H1 (cell line): ENCODE data around the gene IFI30. TPM values are rescaled to one million over a fixed set of nuclear protein-coding genes. Genes with fewer than 3 reads are reported as not detected.
A peak's percentile ranks its signal among the peaks of the same experiment; 100 is the strongest.

Experiments used
- CTCF ChIA-PET: fragments of 300-600 bp; sonication (Branson Sonifier 250); formaldehyde crosslinking; loops from one replicate; lab custom pipeline; 2021; ENCODE audit not compliant: partially characterized antibody; lab: Charles Lee
- POLR2A ChIA-PET: fragments of 300-600 bp; sonication (Branson Sonifier 250); formaldehyde crosslinking; loops from one replicate; lab custom pipeline; 2021; ENCODE audit warnings: inconsistent platforms; ENCODE audit not compliant: partially characterized antibody; lab: Charles Lee
- DNase-seq, 2 experiments: peaks; one replicate each; pipeline versions ENCODE4 v3.0.0 to v3.0.0-alpha.2; 2010 to 2022; ENCODE audit warnings: low spot score in 2 of 2, low read depth in 1 of 2, mixed read lengths in 1 of 2
- FAIRE-seq: peaks from 2 replicates; lab custom pipeline; 2011; peaks lifted over from hg19 to GRCh38; lab: Jason Lieb, UNC
- H2AFZ ChIP-seq: 2 replicates; pipeline ENCODE4 v1.8.1; 2012; ENCODE audit warnings: low read length, inconsistent platforms
- H2AK5ac ChIP-seq: 2 replicates; pipeline ENCODE4 v1.6.1; 2013; ENCODE audit warnings: low read depth, low read length
- H2BK120ac ChIP-seq: replicated peaks from 2 replicates; pipeline ENCODE3; 2013; ENCODE audit warnings: low read depth, low read length, inconsistent platforms
- H2BK12ac ChIP-seq: 2 replicates; pipeline ENCODE4 v1.6.1; 2013; ENCODE audit warnings: low read depth, low read length
- H2BK15ac ChIP-seq: 2 replicates; pipeline ENCODE4 v1.6.1; 2013; ENCODE audit warnings: low read length
- H2BK20ac ChIP-seq: 2 replicates; pipeline ENCODE4 v1.6.1; 2013; ENCODE audit warnings: low read length
- H2BK5ac ChIP-seq: 2 replicates; pipeline ENCODE4 v1.6.1; 2013; ENCODE audit warnings: low read depth, low read length
- H3K14ac ChIP-seq: 2 replicates; pipeline ENCODE4 v1.6.1; 2013; ENCODE audit warnings: inconsistent platforms; ENCODE audit not compliant: insufficient read length
- H3K18ac ChIP-seq: 2 replicates; pipeline ENCODE4 v1.6.1; 2013; ENCODE audit warnings: low read length; ENCODE audit errors: extremely low read depth
- H3K23ac ChIP-seq: 2 replicates; pipeline ENCODE4 v1.6.1; 2013; ENCODE audit warnings: inconsistent platforms; ENCODE audit not compliant: insufficient read length
- H3K23me2 ChIP-seq: 2 replicates; pipeline ENCODE4 v1.6.1; 2013; ENCODE audit warnings: low read depth, low read length
- H3K27ac ChIP-seq: 2 replicates; pipeline ENCODE4 v1.6.1; 2011; ENCODE audit warnings: low read depth, low read length, inconsistent platforms
- H3K27me3 ChIP-seq, 4 experiments: replicated peaks in 1 of 4; 1 replicate in 1 of 4; 2 replicates in 3 of 4; pipeline versions ENCODE4 v1.6.1 to v1.8.1; 2011 to 2013; ENCODE audit warnings: low read length in 3 of 4, mild to moderate bottlenecking in 3 of 4, inconsistent platforms in 2 of 4, mixed read lengths in 2 of 4, moderate library complexity in 1 of 4; ENCODE audit not compliant: control insufficient read depth in 3 of 4, insufficient read depth in 3 of 4; ENCODE audit errors: extremely low read depth in 1 of 4
- H3K36me3 ChIP-seq, 4 experiments: 2 replicates each; pipeline versions ENCODE4 v1.6.1 to v1.8.1; 2011 to 2013; ENCODE audit warnings: mild to moderate bottlenecking in 4 of 4, low read length in 3 of 4, moderate library complexity in 2 of 4, control low read depth in 1 of 4, inconsistent platforms in 1 of 4; ENCODE audit not compliant: insufficient read depth in 4 of 4, control insufficient read depth in 2 of 4
- H3K4ac ChIP-seq: replicated peaks from 2 replicates; pipeline ENCODE3; 2013; ENCODE audit warnings: low read length, low read depth, mixed read lengths, inconsistent platforms; ENCODE audit not compliant: insufficient read length
- H3K4me1 ChIP-seq, 4 experiments: replicated peaks in 1 of 4; 1 replicate in 1 of 4; 2 replicates in 3 of 4; pipeline versions ENCODE4 v1.6.1 to v1.8.1; 2011 to 2013; ENCODE audit warnings: low read length in 3 of 4, inconsistent platforms in 2 of 4, mixed read lengths in 1 of 4; ENCODE audit not compliant: insufficient read depth in 4 of 4, control insufficient read depth in 3 of 4
- H3K4me2 ChIP-seq, 2 experiments: 2 replicates each; pipeline versions ENCODE4 v1.6.1 to v1.8.1; 2011 to 2013; ENCODE audit warnings: low read depth in 2 of 2, low read length in 2 of 2, control low read depth in 1 of 2, inconsistent platforms in 1 of 2, mild to moderate bottlenecking in 1 of 2; ENCODE audit not compliant: insufficient read depth in 1 of 2
- H3K4me3 ChIP-seq, 4 experiments: fragments of 200-600, 300-600 bp in 1 of 4; sonication (generic), shearing (Covaris generic), sonication (Bioruptor Twin) in 1 of 4; 2 replicates each; pipeline versions ENCODE4 v1.5.1 to v1.8.1; 2011 to 2016; ENCODE audit warnings: low read length in 4 of 4, low read depth in 3 of 4, control low read depth in 2 of 4, inconsistent platforms in 2 of 4, mild to moderate bottlenecking in 2 of 4, mixed read lengths in 1 of 4, moderate library complexity in 1 of 4; ENCODE audit not compliant: insufficient read depth in 2 of 4; ENCODE audit errors: extremely low read depth in 1 of 4
- H3K56ac ChIP-seq: replicated peaks from 2 replicates; pipeline ENCODE3; 2013; ENCODE audit warnings: low read depth, mild to moderate bottlenecking, mixed read lengths, low read length, inconsistent platforms; ENCODE audit not compliant: insufficient read length
- H3K79me1 ChIP-seq: 2 replicates; pipeline ENCODE4 v1.6.1; 2013; ENCODE audit warnings: low read depth, low read length, control low read depth
- H3K79me2 ChIP-seq, 2 experiments: 2 replicates each; pipeline versions ENCODE4 v1.6.1 to v1.8.1; 2012 to 2013; ENCODE audit warnings: low read length in 2 of 2, mild to moderate bottlenecking in 2 of 2, inconsistent platforms in 1 of 2; ENCODE audit not compliant: insufficient read depth in 2 of 2, control insufficient read depth in 1 of 2
- H3K9ac ChIP-seq, 4 experiments: replicated peaks in 1 of 4; 1 replicate in 1 of 4; 2 replicates in 3 of 4; pipeline versions ENCODE4 v1.6.1 to v1.8.1; 2011 to 2013; ENCODE audit warnings: low read depth in 3 of 4, low read length in 3 of 4, control low read depth in 2 of 4, mild to moderate bottlenecking in 2 of 4, moderate library complexity in 2 of 4, inconsistent platforms in 1 of 4; ENCODE audit errors: extremely low read depth in 1 of 4
- H3K9me3 ChIP-seq, 2 experiments: 2 replicates each; pipeline versions ENCODE4 v1.6.1 to v1.8.1; 2012 to 2013; ENCODE audit warnings: mild to moderate bottlenecking in 2 of 2, moderate library complexity in 2 of 2, control low read depth in 1 of 2, inconsistent platforms in 1 of 2, low read depth in 1 of 2, low read length in 1 of 2, mixed read lengths in 1 of 2; ENCODE audit not compliant: insufficient read depth in 2 of 2
- H4K20me1 ChIP-seq, 2 experiments: replicated peaks in 1 of 2; 2 replicates each; pipeline versions ENCODE3 to v1.8.1; 2011 to 2013; ENCODE audit warnings: inconsistent platforms in 2 of 2, low read length in 2 of 2, mild to moderate bottlenecking in 1 of 2; ENCODE audit not compliant: insufficient read depth in 2 of 2, control insufficient read depth in 1 of 2
- H4K5ac ChIP-seq: 2 replicates; pipeline ENCODE4 v1.6.1; 2013; ENCODE audit warnings: low read length, low read depth, mixed read lengths, inconsistent platforms; ENCODE audit not compliant: insufficient read length
- H4K8ac ChIP-seq: 2 replicates; pipeline ENCODE4 v1.8.0; 2013; ENCODE audit warnings: mild to moderate bottlenecking, moderate library complexity, low read length, inconsistent platforms; ENCODE audit not compliant: insufficient read depth; ENCODE audit errors: extremely low read depth
- H4K91ac ChIP-seq: replicated peaks from 2 replicates; pipeline ENCODE3; 2013; ENCODE audit warnings: low read length, mixed read lengths, inconsistent platforms; ENCODE audit not compliant: insufficient read length
- ATF3 ChIP-seq: IDR thresholded peaks from 2 replicates; pipeline ENCODE4 v1.6.1; 2011; ENCODE audit warnings: low read depth, mild to moderate bottlenecking, low read length; ENCODE audit not compliant: insufficient read depth
- CBX8 ChIP-seq: fragments of 300-800, 300-1000 bp; sonication (generic); IDR thresholded peaks from 2 replicates; pipeline ENCODE4 v1.7.1; 2016; ENCODE audit warnings: low read depth, low read length, borderline replicate concordance
- EGR1 ChIP-seq: IDR thresholded peaks from 2 replicates; pipeline ENCODE4 v1.6.1; 2011; ENCODE audit warnings: low read depth, low read length, borderline replicate concordance
- GTF2F1 ChIP-seq: IDR thresholded peaks from 2 replicates; pipeline ENCODE4 v1.6.1; 2012; ENCODE audit warnings: low read depth, low read length, improper control_type of control experiment, borderline replicate concordance
- KDM5A ChIP-seq: fragments of 200-600 bp; IDR thresholded peaks from 2 replicates; pipeline ENCODE4 v1.7.1; 2012; ENCODE audit warnings: mild to moderate bottlenecking, low read length, inconsistent platforms, mixed read lengths
- NANOG ChIP-seq: IDR thresholded peaks from 2 replicates; pipeline ENCODE4 v1.6.1; 2011; ENCODE audit warnings: low read length, low read depth, mild to moderate bottlenecking, inconsistent platforms; ENCODE audit not compliant: insufficient read depth, poor library complexity, severe bottlenecking
- SIRT6 ChIP-seq: IDR thresholded peaks from one replicate; pipeline ENCODE4 v1.7.1; 2012; ENCODE audit warnings: low read length, inconsistent platforms
- SRF ChIP-seq: IDR thresholded peaks from 2 replicates; pipeline ENCODE4 v1.6.1; 2011; ENCODE audit warnings: mild to moderate bottlenecking, low read depth, low read length, moderate library complexity
- TAF7 ChIP-seq: optimal IDR thresholded peaks from 2 replicates; pipeline ENCODE3; 2011; ENCODE audit warnings: low read depth, mild to moderate bottlenecking, inconsistent platforms, low read length, moderate library complexity, borderline replicate concordance
- USF2 ChIP-seq: IDR thresholded peaks from 2 replicates; pipeline ENCODE4 v1.6.1; 2011; ENCODE audit warnings: low read length, improper control_type of control experiment
- WGBS, 2 experiments: shearing (Covaris generic) in 1 of 2; methylation state at CpG; one replicate each; pipeline versions ENCODE4 v1.1.6 to v1.1.7; 2013 to 2015; ENCODE audit warnings: low lambda C conversion rate in 2 of 2, mixed read lengths in 2 of 2, inconsistent platforms in 1 of 2, low coverage in 1 of 2, missing lambda C conversion rate in 1 of 2; ENCODE audit not compliant: insufficient replicate concordance in 2 of 2, insufficient coverage in 1 of 2, insufficient read length in 1 of 2; ENCODE audit errors: extremely low coverage in 1 of 2, missing lambda C conversion rate in 1 of 2; 5-methylcytosine and 5-hydroxymethylcytosine counted together
- polyA plus RNA-seq, 7 experiments: library from polyadenylated mRNA; depleted of rRNA in 3 of 7; stranded (reverse) in 5 of 7; unstranded in 2 of 7; fragments of >200 nt in 5 of 7; fragments of 200-250 nt in 2 of 7; gene quantifications; 1 replicate in 5 of 7; 2 replicates in 1 of 7; 4 replicates in 1 of 7; pipeline versions ENCODE4 v1.2.1 to v1.2.3, GENCODE V29; 2011 to 2013; ENCODE audit warnings: missing spikeins in 2 of 7, mixed read lengths in 2 of 7
- total RNA-seq: library from RNA; stranded (reverse); fragmentation: NEBNext Ultra II Directional; extraction: Animal tissue kit (Norgen Biotek cat#: 25700); gene quantifications from 2 replicates; pipeline ENCODE4 v1.2.1, GENCODE V29; 2021

Gene IFI30
- total and polyA plus RNA-seq, 2 of the 8 experiments (the other 6 are each of a cell fraction or from before 2014, with no cell fraction given) = 28.9 to 62.4 TPM

- no peak overlapping the region; the same call in 1 of the 2 replicates for H2BK5ac ChIP-seq
- H3K18ac ChIP-seq = no peak overlapping the region
- H4K20me1 ChIP-seq = no peaks in the 10 kb centered on the region
- no peak overlapping the region for H2BK20ac ChIP-seq
- H2AFZ ChIP-seq = no peak overlapping the region
- no peak overlapping the region for H2BK15ac ChIP-seq
- ChIA-PET POLR2A (interaction anchor here (0.9 to 1.5 kb wide), 5 partner anchors 19 to 83 kb away, joined by 3 to 4 read pairs (median 3); no protein-coding TSS in a partner anchor), CTCF (interaction anchor here (0.5 to 2.5 kb wide), 18 partner anchors 9 to 94 kb away, joined by 3 to 17 read pairs (median 4); partner anchors contain the start of gene RAB3A)
- no peak overlapping the region for H3K56ac ChIP-seq
- H3K23me2 ChIP-seq = peaks cover 2% of the 10 kb centered on the region; the same call in 1 of the 2 replicates
- no peak overlapping the region for H2BK120ac ChIP-seq
- H3K4ac ChIP-seq = no peak overlapping the region
- no peak for FAIRE-seq
- H3K23ac ChIP-seq = no peak overlapping the region
- H3K14ac ChIP-seq = no peak overlapping the region
- H2BK12ac ChIP-seq = peak overlapping the region; percentile 68; the same call in 1 of the 2 replicates
- no peak overlapping the region; the same call in 1 of the 2 replicates for H4K8ac ChIP-seq
- peaks cover 9 to 24% (median 13%) of the 10 kb centered on the region in 4 experiments; a peak in 7 of 8 replicates for H3K36me3 ChIP-seq
- WGBS, 2 experiments = 97% methylated on average over 42 of the region's 66 CpGs; no CpG with 5 or more reads in 1 of the 2 experiments
- H4K91ac ChIP-seq = no peak overlapping the region
- H3K9ac ChIP-seq = no peak overlapping the region
- no peak overlapping the region for H3K4me3 ChIP-seq
- H3K79me2 ChIP-seq = no peaks in the 10 kb centered on the region
- no peak for DNase-seq
- no peaks in the 10 kb centered on the region for H3K79me1 ChIP-seq
- H3K27ac ChIP-seq = no peak overlapping the region
- no peak overlapping the region for H4K5ac ChIP-seq
- no peak overlapping the region for H3K4me2 ChIP-seq
- H2AK5ac ChIP-seq = no peak overlapping the region
- H3K9me3 ChIP-seq = no peaks in the 10 kb centered on the region
- no peaks in the 10 kb centered on the region; a peak in 1 of 7 replicates for H3K27me3 ChIP-seq
- peaks cover 0 to 5% (median 2%) of the 10 kb centered on the region in 4 experiments; a peak in 2 of 7 replicates for H3K4me1 ChIP-seq
- TF ChIP-seq SRF (no peak), GTF2F1 (no peak), ATF3 (no peak), NANOG (no peak), KDM5A (no peak), USF2 (no peak), CBX8 (no peak), EGR1 (no peak), TAF7 (no peak), SIRT6 (no peak)
Measured at GRCh38 chr19:18168673-18169381, 4.8 kb upstream of the IFI30 start.
